SK-N-MC (cell line): ENCODE results near the gene CFAP141.

Experiments
- EZH2 ChIP-seq: fragments of 200-600 bp; sonication (generic); IDR thresholded peaks from one replicate; pipeline ENCODE4 v1.6.1; 2017; ENCODE audit warnings: antibody characterized with exemption
- POLR2AphosphoS5 ChIP-seq: IDR thresholded peaks from 2 replicates; pipeline ENCODE4 v1.6.1; 2012; ENCODE audit warnings: mild to moderate bottlenecking, low read depth, low read length, borderline replicate concordance

GRCh38 chr1:154181944-154182343 lies 24.2 kb downstream of the CFAP141 start:
- TF ChIP-seq EZH2 (no peak), POLR2AphosphoS5 (no peak)
